T-helper 2 cell (primary cell): ENCODE data around the gene CFAP97D2.
"Not testable (repeated sequence)": the region's sequence is repeated elsewhere in the genome, so short reads cannot be mapped to it uniquely, and the experiment has no call there.

ENCODE experiments used
- DNase-seq, 5 experiments: peaks; one replicate each; pipeline versions ENCODE4 v3.0.0 to v3.0.0-alpha.2; 2012 to 2022

CFAP97D2 gene

GRCh38 chr13:114236227-114236626 is 57.2 kb downstream of the CFAP97D2 start:
- DNase-seq, result no peak

GRCh38 chr13:114237415-114238112 is 58.5 kb downstream of the CFAP97D2 start:
- no peak for DNase-seq

GRCh38 chr13:114241918-114242317 is 62.9 kb downstream of the CFAP97D2 start:
- DNase-seq, result no peak

GRCh38 chr13:114243971-114244370 is 64.9 kb downstream of the CFAP97D2 start:
- DNase-seq, result no peak

- peak in 1 of 5 experiments; percentile 27 for DNase-seq
These were observed 65.6 kb downstream of the CFAP97D2 start for GRCh38 chr13:114244637-114245036.

- DNase-seq, result no peak
These were observed 69.0 kb downstream of the CFAP97D2 start for GRCh38 chr13:114248011-114248410.

- DNase-seq, result peak in 1 of 5 experiments; percentile 10
These were observed 70.0 kb downstream of the CFAP97D2 start for GRCh38 chr13:114249077-114249476.

- not testable (repeated sequence) for DNase-seq
These were observed 72.8 kb downstream of the CFAP97D2 start for GRCh38 chr13:114251639-114252440.

GRCh38 chr13:114256547-114256946 is 77.5 kb downstream of the CFAP97D2 start:
- no peak for DNase-seq

- no peak for DNase-seq
These were observed 78.0 kb downstream of the CFAP97D2 start for GRCh38 chr13:114257014-114257413.

GRCh38 chr13:114258589-114258988 is 79.5 kb downstream of the CFAP97D2 start:
- no peak for DNase-seq

- DNase-seq, result no peak
These were observed 80.3 kb downstream of the CFAP97D2 start for GRCh38 chr13:114259374-114259773.

GRCh38 chr13:114259974-114260373 is 80.9 kb downstream of the CFAP97D2 start:
- DNase-seq, result no peak

- no peak for DNase-seq
These were observed 81.8 kb downstream of the CFAP97D2 start for GRCh38 chr13:114260814-114261213.

GRCh38 chr13:114261328-114261965 is 82.4 kb downstream of the CFAP97D2 start:
- DNase-seq, result no peak

GRCh38 chr13:114263578-114263977 is 84.5 kb downstream of the CFAP97D2 start:
- DNase-seq, result peak in 2 of 5 experiments; percentile 69 to 75

GRCh38 chr13:114264313-114264712 is 85.3 kb downstream of the CFAP97D2 start:
- DNase-seq, result not testable (repeated sequence)

- no peak for DNase-seq
These were observed 86.0 kb downstream of the CFAP97D2 start for GRCh38 chr13:114264886-114265611.

- no peak for DNase-seq
These were observed 87.2 kb downstream of the CFAP97D2 start for GRCh38 chr13:114266241-114266640.

GRCh38 chr13:114268344-114269280 is 89.6 kb downstream of the CFAP97D2 start:
- DNase-seq, result peak in 2 of 5 experiments; percentile 27 to 48

- DNase-seq, result no peak
These were observed 90.3 kb downstream of the CFAP97D2 start for GRCh38 chr13:114269281-114269770.
